Measurements from ENCODE around the gene TTC5.

DNA sequence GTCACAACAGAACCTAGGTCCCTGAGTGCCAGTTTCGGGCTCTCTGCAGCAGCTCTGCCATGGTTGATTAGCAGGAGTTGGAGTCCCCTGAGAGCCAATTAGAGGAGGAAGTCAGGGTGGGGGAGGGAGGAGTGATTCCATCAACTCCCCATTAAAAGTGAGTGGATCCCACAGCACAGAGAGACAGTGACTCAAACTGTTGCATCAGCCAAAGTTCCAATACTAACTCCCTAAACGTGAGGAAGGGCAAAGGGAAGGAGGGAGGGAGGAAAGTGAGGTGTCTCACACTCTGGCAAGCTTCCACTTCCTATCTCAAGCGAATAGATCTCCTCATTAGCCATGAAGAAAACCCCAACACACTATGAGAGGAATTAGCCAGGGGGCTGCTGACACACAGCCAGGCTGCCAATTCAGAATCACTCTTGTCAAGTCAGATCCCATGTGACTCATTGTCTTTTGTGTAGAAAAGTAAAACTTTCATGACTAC, 43.1 kb downstream of the TTC5 start:
- TF ChIP-seq, protein P1, sequence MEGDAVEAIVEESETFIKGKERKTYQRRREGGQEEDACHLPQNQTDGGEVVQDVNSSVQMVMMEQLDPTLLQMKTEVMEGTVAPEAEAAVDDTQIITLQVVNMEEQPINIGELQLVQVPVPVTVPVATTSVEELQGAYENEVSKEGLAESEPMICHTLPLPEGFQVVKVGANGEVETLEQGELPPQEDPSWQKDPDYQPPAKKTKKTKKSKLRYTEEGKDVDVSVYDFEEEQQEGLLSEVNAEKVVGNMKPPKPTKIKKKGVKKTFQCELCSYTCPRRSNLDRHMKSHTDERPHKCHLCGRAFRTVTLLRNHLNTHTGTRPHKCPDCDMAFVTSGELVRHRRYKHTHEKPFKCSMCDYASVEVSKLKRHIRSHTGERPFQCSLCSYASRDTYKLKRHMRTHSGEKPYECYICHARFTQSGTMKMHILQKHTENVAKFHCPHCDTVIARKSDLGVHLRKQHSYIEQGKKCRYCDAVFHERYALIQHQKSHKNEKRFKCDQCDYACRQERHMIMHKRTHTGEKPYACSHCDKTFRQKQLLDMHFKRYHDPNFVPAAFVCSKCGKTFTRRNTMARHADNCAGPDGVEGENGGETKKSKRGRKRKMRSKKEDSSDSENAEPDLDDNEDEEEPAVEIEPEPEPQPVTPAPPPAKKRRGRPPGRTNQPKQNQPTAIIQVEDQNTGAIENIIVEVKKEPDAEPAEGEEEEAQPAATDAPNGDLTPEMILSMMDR (IDR thresholded peaks at IDR 0.05; ENCODE audit: insufficient read depth, low read length, poor library complexity, severe bottlenecking): no peak
- TF ChIP-seq EZH2phosphoT487 (conservative IDR thresholded peaks at IDR 0.05; ENCODE audit: low read length): no peak
